Fibroblast of lung (primary cell): ENCODE data around the gene ZFPM1.

Experiments
- EZH2 ChIP-seq: IDR thresholded peaks from 2 replicates; pipeline ENCODE4 v1.5.1; 2012; ENCODE audit warnings: low read length, control low read depth, mild to moderate bottlenecking; ENCODE audit errors: missing control alignments
- TF ChIP-seq, protein P1 (sequence below), 2 donors: IDR thresholded peaks in 1 of 2; conservative IDR thresholded peaks in 1 of 2; 1 replicate in 1 of 2; 2 replicates in 1 of 2; pipeline ENCODE4 v1.5.1; 2011 to 2012; ENCODE audit warnings: low read length in 2 of 2, control low read depth in 1 of 2, inconsistent platforms in 1 of 2, low read depth in 1 of 2, mild to moderate bottlenecking in 1 of 2

DNA sequence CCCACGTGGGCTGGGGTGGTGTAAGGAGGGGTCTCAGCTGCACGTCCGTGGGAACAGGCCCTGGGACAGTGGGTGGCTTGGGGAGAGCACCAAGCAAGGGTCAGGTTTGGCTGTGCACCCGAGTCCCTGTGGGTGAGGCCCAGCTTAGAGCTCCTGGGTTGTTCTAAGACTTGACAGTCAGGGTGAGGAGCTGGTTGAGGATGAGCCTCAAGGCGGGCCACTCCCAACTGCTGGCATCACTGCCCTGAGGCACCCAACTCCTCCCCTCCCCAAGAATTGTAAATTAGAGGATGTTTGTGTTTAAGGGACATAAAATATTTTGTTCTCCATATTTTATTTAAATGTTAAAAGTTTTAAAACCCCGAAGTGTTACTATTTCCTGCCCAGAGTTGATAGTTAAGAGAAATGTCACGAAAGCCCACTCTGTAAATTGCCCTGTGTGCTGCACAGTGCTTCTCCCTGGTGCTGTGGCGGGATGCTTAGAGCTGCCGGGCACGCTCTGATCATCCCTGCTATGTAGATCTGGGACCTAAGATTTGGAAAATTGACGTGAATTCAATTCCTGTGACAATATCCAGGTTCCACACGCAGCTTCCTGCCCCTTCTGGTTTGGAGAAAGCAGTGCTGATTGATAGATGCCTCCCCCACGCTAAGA, 133.0 kb downstream of the ZFPM1 start:
- TF ChIP-seq, protein P1, sequence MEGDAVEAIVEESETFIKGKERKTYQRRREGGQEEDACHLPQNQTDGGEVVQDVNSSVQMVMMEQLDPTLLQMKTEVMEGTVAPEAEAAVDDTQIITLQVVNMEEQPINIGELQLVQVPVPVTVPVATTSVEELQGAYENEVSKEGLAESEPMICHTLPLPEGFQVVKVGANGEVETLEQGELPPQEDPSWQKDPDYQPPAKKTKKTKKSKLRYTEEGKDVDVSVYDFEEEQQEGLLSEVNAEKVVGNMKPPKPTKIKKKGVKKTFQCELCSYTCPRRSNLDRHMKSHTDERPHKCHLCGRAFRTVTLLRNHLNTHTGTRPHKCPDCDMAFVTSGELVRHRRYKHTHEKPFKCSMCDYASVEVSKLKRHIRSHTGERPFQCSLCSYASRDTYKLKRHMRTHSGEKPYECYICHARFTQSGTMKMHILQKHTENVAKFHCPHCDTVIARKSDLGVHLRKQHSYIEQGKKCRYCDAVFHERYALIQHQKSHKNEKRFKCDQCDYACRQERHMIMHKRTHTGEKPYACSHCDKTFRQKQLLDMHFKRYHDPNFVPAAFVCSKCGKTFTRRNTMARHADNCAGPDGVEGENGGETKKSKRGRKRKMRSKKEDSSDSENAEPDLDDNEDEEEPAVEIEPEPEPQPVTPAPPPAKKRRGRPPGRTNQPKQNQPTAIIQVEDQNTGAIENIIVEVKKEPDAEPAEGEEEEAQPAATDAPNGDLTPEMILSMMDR (conservative IDR thresholded peaks at IDR 0.05 in 1 of 2, IDR thresholded peaks at IDR 0.05 in 1 of 2; ENCODE audit: low read depth in 1 of 2, low read length in 2 of 2): no peak
- TF ChIP-seq EZH2: no peak
